HCT116 (cell line): ENCODE data around the gene DIS3L2. TPM values are rescaled to one million over a fixed set of nuclear protein-coding genes. Genes with fewer than 3 reads are reported as not detected.

ENCODE experiments used
- ATAC-seq: fragments of 200-7000 bp; cut with Tn5 transposase; 2 replicates; pipeline ENCODE4 v1.9.1; 2020; ENCODE audit warnings: mild to moderate bottlenecking, moderate library complexity
- BruUV-seq: library from RNA; stranded (reverse); fragments of 400-500 nt; replicated peaks from 2 replicates; lab custom pipeline; 2021; lab: Mats Ljungman, UMichigan
- CTCF ChIA-PET: fragments of 300-600 bp; sonication (Branson Sonifier 250); formaldehyde crosslinking; loops from one replicate; lab custom pipeline; 2021; ENCODE audit warnings: antibody characterized with exemption; lab: Charles Lee
- POLR2A ChIA-PET: fragments of 300-600, 350-600 bp; sonication (Branson Sonifier 250); formaldehyde crosslinking; loops from one replicate; lab custom pipeline; 2021; ENCODE audit warnings: antibody characterized with exemption; lab: Charles Lee
- RAD21 ChIA-PET, 2 experiments: fragments of 300-600 bp; sonication (Branson Sonifier 250); formaldehyde crosslinking; loops; one replicate each; lab custom pipeline; 2023; ENCODE audit warnings: low total read pairs in 2 of 2; ENCODE audit not compliant: uncharacterized antibody in 2 of 2, unreplicated experiment in 2 of 2, low non-redundant PET in 1 of 2; lab: Charles Lee
- DNase-seq: peaks from one replicate; pipeline ENCODE4 v3.0.0-alpha.2; 2010; ENCODE audit warnings: low read depth, low spot score
- H2AFZ ChIP-seq: fragments of 200-600 bp; shearing (Covaris generic), sonication (generic); 2 replicates; pipeline ENCODE4 v1.6.1; 2017; ENCODE audit warnings: low read depth, mixed run types, mixed read lengths, antibody characterized with exemption, low read length; ENCODE audit not compliant: poor library complexity, severe bottlenecking
- H3K27ac ChIP-seq: 2 replicates; pipeline ENCODE4 v1.5.1; 2012; ENCODE audit warnings: low read depth, low read length
- H3K27me3 ChIP-seq: fragments of 200-600 bp; sonication (generic); 2 replicates; pipeline ENCODE4 v1.6.1; 2016; ENCODE audit warnings: mixed run types, low read length, mixed read lengths; ENCODE audit not compliant: insufficient read depth
- H3K36me3 ChIP-seq, 2 experiments: fragments of 200-500 bp in 1 of 2; fragments of 200-600 bp in 1 of 2; sonication (Bioruptor generic) in 1 of 2; sonication (generic) in 1 of 2; 2 replicates each; pipeline versions ENCODE4 v1.5.1 to v1.6.1; 2014 to 2016; ENCODE audit warnings: low read length in 2 of 2, inconsistent platforms in 1 of 2, mixed read lengths in 1 of 2, mixed run types in 1 of 2; ENCODE audit not compliant: insufficient read depth in 2 of 2, control insufficient read depth in 1 of 2
- H3K4me1 ChIP-seq, 2 experiments: fragments of 200-600 bp in 1 of 2; sonication (generic) in 1 of 2; 2 replicates each; pipeline versions ENCODE4 v1.5.1 to v1.6.1; 2012 to 2017; ENCODE audit warnings: low read length in 2 of 2, inconsistent platforms in 1 of 2, mild to moderate bottlenecking in 1 of 2, mixed read lengths in 1 of 2, mixed run types in 1 of 2, moderate library complexity in 1 of 2; ENCODE audit not compliant: insufficient read depth in 2 of 2, control insufficient read depth in 1 of 2
- H3K4me2 ChIP-seq: fragments of 200-600 bp; sonication (generic); 2 replicates; pipeline ENCODE4 v1.6.1; 2017; ENCODE audit warnings: mixed run types, low read length, mixed read lengths
- H3K4me3 ChIP-seq, 2 experiments: fragments of 200-600 bp in 1 of 2; sonication (generic) in 1 of 2; replicated peaks in 1 of 2; 2 replicates each; pipeline ENCODE4 v1.5.1; 2011 to 2016; ENCODE audit warnings: low read length in 2 of 2, control low read depth in 1 of 2, low read depth in 1 of 2, mild to moderate bottlenecking in 1 of 2, mixed read lengths in 1 of 2, mixed run types in 1 of 2
- H3K79me2 ChIP-seq: fragments of 200-600 bp; sonication (generic); 2 replicates; pipeline ENCODE4 v1.6.1; 2017; ENCODE audit warnings: mild to moderate bottlenecking, mixed run types, low read length, moderate library complexity, mixed read lengths; ENCODE audit not compliant: insufficient read depth
- H3K9ac ChIP-seq: fragments of 200-600 bp; sonication (generic); 2 replicates; pipeline ENCODE4 v1.6.1; 2016; ENCODE audit warnings: low read length, mixed read lengths
- H3K9me2 ChIP-seq: fragments of 200-600 bp; sonication (generic), shearing (Covaris generic); 2 replicates; pipeline ENCODE4 v1.6.1; 2017; ENCODE audit warnings: mixed run types, mild to moderate bottlenecking, moderate library complexity; ENCODE audit not compliant: insufficient read depth
- H3K9me3 ChIP-seq, 2 experiments: fragments of 200-500 bp in 1 of 2; fragments of 200-600 bp in 1 of 2; sonication (Bioruptor generic) in 1 of 2; sonication (generic) in 1 of 2; 2 replicates each; pipeline ENCODE4 v1.6.1; 2014 to 2017; ENCODE audit warnings: low read length in 2 of 2, mixed read lengths in 2 of 2, inconsistent platforms in 1 of 2, low read depth in 1 of 2, mild to moderate bottlenecking in 1 of 2, mixed run types in 1 of 2, moderate library complexity in 1 of 2; ENCODE audit not compliant: control insufficient read depth in 1 of 2, insufficient read depth in 1 of 2
- H4K20me1 ChIP-seq: fragments of 200-600 bp; sonication (generic), shearing (Covaris generic); 2 replicates; pipeline ENCODE4 v1.6.1; 2017; ENCODE audit warnings: mixed run types, mild to moderate bottlenecking, moderate library complexity; ENCODE audit not compliant: insufficient read depth
- CEBPB ChIP-seq: IDR thresholded peaks from 2 replicates; pipeline ENCODE4 v1.6.1; 2012; ENCODE audit warnings: low read depth
- EGR1 ChIP-seq: IDR thresholded peaks from 2 replicates; pipeline ENCODE4 v1.6.1; 2012; ENCODE audit warnings: low read depth
- RAD21 ChIP-seq: IDR thresholded peaks from 2 replicates; pipeline ENCODE4 v1.6.1; 2012; ENCODE audit warnings: low read depth, mild to moderate bottlenecking
- YY1 ChIP-seq: IDR thresholded peaks from 2 replicates; pipeline ENCODE4 v1.6.1; 2011; ENCODE audit warnings: low read length, low read depth, moderate library complexity, mild to moderate bottlenecking; ENCODE audit not compliant: insufficient replicate concordance; ENCODE audit errors: extremely low read depth
- intact Hi-C: fragments of 100-400 bp; cut with micrococcal nuclease; formaldehyde crosslinking; loops from 2 replicates; pipeline ENCODE4 v1.10.0; 2022
- total RNA-seq: library from RNA; stranded (reverse); gene quantifications from one replicate; pipeline ENCODE4 v1.2.1, GENCODE V29; 2021; ENCODE audit not compliant: unreplicated experiment
- TF ChIP-seq, protein P1 (sequence below): IDR thresholded peaks from 2 replicates; pipeline ENCODE4 v1.6.1; 2011; ENCODE audit warnings: mild to moderate bottlenecking, low read length, moderate library complexity; ENCODE audit not compliant: insufficient replicate concordance; ENCODE audit errors: extremely low read depth
- TF ChIP-seq, protein P2 (sequence below), 3 experiments: fragments of 200-600 bp in 1 of 3; sonication (generic) in 1 of 3; IDR thresholded peaks in 2 of 3; conservative IDR thresholded peaks in 1 of 3; 2 replicates each; pipeline ENCODE4 v1.5.1; 2012 to 2017; ENCODE audit warnings: low read depth in 2 of 3, low read length in 2 of 3, antibody characterized with exemption in 1 of 3, borderline replicate concordance in 1 of 3, control low read depth in 1 of 3, mild to moderate bottlenecking in 1 of 3, mixed read lengths in 1 of 3, mixed run types in 1 of 3, moderate library complexity in 1 of 3; ENCODE audit not compliant: insufficient read depth in 1 of 3
- TF ChIP-seq, protein P3 (sequence below): IDR thresholded peaks from 2 replicates; pipeline ENCODE4 v1.6.1; 2012

Gene DIS3L2
- total RNA-seq, 1 experiment from 2014 or later, result 42.5 TPM

GRCh38 chr2:232319067-232319802, 357.7 kb downstream of the DIS3L2 start (continued):
- TF ChIP-seq, protein P1, sequence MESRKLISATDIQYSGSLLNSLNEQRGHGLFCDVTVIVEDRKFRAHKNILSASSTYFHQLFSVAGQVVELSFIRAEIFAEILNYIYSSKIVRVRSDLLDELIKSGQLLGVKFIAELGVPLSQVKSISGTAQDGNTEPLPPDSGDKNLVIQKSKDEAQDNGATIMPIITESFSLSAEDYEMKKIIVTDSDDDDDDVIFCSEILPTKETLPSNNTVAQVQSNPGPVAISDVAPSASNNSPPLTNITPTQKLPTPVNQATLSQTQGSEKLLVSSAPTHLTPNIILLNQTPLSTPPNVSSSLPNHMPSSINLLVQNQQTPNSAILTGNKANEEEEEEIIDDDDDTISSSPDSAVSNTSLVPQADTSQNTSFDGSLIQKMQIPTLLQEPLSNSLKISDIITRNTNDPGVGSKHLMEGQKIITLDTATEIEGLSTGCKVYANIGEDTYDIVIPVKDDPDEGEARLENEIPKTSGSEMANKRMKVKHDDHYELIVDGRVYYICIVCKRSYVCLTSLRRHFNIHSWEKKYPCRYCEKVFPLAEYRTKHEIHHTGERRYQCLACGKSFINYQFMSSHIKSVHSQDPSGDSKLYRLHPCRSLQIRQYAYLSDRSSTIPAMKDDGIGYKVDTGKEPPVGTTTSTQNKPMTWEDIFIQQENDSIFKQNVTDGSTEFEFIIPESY, result no peak
- TF ChIP-seq, all 23 proteins: peak for 0

- POLR2A ChIA-PET, result no interaction called here
- RAD21 ChIA-PET, result no interaction called here
- Histone ChIP-seq H3K27ac (no peak overlapping the region), H4K20me1 (no peaks in the 10 kb centered on the region), H2AFZ (no peak overlapping the region), H3K36me3 (no peaks in the 10 kb centered on the region), H3K4me3 (no peak overlapping the region), H3K9ac (no peak overlapping the region), H3K9me2 (no peaks in the 10 kb centered on the region), H3K4me2 (no peak overlapping the region), H3K9me3 (no peaks in the 10 kb centered on the region), H3K79me2 (no peaks in the 10 kb centered on the region), H3K4me1 (no peaks in the 10 kb centered on the region), H3K27me3 (no peaks in the 10 kb centered on the region)
- ATAC-seq (no peak), DNase-seq (no peak)
- intact Hi-C loops, result no loop called here
- TF ChIP-seq EGR1 (no peak), CEBPB (no peak), YY1 (no peak), RAD21 (no peak)
- TF ChIP-seq, protein P2, sequence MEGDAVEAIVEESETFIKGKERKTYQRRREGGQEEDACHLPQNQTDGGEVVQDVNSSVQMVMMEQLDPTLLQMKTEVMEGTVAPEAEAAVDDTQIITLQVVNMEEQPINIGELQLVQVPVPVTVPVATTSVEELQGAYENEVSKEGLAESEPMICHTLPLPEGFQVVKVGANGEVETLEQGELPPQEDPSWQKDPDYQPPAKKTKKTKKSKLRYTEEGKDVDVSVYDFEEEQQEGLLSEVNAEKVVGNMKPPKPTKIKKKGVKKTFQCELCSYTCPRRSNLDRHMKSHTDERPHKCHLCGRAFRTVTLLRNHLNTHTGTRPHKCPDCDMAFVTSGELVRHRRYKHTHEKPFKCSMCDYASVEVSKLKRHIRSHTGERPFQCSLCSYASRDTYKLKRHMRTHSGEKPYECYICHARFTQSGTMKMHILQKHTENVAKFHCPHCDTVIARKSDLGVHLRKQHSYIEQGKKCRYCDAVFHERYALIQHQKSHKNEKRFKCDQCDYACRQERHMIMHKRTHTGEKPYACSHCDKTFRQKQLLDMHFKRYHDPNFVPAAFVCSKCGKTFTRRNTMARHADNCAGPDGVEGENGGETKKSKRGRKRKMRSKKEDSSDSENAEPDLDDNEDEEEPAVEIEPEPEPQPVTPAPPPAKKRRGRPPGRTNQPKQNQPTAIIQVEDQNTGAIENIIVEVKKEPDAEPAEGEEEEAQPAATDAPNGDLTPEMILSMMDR (IDR thresholded peaks at IDR 0.05 in 2 of 3, conservative IDR thresholded peaks at IDR 0.05 in 1 of 3; ENCODE audit: borderline replicate concordance in 1 of 3, insufficient read depth in 1 of 3, low read depth in 2 of 3, low read length in 2 of 3), result no peak
- TF ChIP-seq, protein P3, sequence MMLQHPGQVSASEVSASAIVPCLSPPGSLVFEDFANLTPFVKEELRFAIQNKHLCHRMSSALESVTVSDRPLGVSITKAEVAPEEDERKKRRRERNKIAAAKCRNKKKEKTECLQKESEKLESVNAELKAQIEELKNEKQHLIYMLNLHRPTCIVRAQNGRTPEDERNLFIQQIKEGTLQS, result no peak
- CTCF ChIA-PET, result no interaction called here
- no TSS peak for BruUV-seq
Measured at GRCh38 chr2:232319803-232320442, 358.4 kb downstream of the DIS3L2 start.
